VCaP (cell line): ENCODE data around the gene CDK17.
"Not testable (repeated sequence)": the region's sequence is repeated elsewhere in the genome, so short reads cannot be mapped to it uniquely, and the experiment has no call there.

ENCODE experiments used
- H3K27ac ChIP-seq: fragments of 450-650 bp; 2 replicates; pipeline ENCODE4 v1.5.1; 2017
- CTCF ChIP-seq: fragments of 450-650 bp; conservative IDR thresholded peaks from 2 replicates; pipeline ENCODE4 v1.5.1; 2017; ENCODE audit warnings: mild to moderate bottlenecking, moderate library complexity

Gene CDK17

GRCh38 chr12:96321941-96322340 lies 78.3 kb downstream of the CDK17 start:
- no peak for TF ChIP-seq CTCF
- no peak overlapping the region for H3K27ac ChIP-seq

- H3K27ac ChIP-seq, result not testable (repeated sequence)
Observed at GRCh38 chr12:96317801-96318200, 82.4 kb downstream of the CDK17 start.

GRCh38 chr12:96315741-96316481 lies 84.3 kb downstream of the CDK17 start:
- H3K27ac ChIP-seq, result peak overlapping the region; percentile 79

- no peak for TF ChIP-seq CTCF
- H3K27ac ChIP-seq, result no peak overlapping the region
Observed at GRCh38 chr12:96314723-96315122, 85.5 kb downstream of the CDK17 start.

GRCh38 chr12:96313606-96314005 lies 86.6 kb downstream of the CDK17 start:
- no peak overlapping the region for H3K27ac ChIP-seq
- TF ChIP-seq CTCF, result no peak

GRCh38 chr12:96311191-96311590 lies 89.0 kb downstream of the CDK17 start:
- TF ChIP-seq CTCF, result no peak
- H3K27ac ChIP-seq, result no peak overlapping the region

GRCh38 chr12:96310067-96310466 lies 90.2 kb downstream of the CDK17 start:
- H3K27ac ChIP-seq, result no peak overlapping the region
- TF ChIP-seq CTCF, result no peak

GRCh38 chr12:96308881-96309280 lies 91.4 kb downstream of the CDK17 start:
- H3K27ac ChIP-seq, result no peak overlapping the region
- no peak for TF ChIP-seq CTCF

- no peak overlapping the region for H3K27ac ChIP-seq
- no peak for TF ChIP-seq CTCF
Observed at GRCh38 chr12:96305665-96306064, 94.6 kb downstream of the CDK17 start.
